Measurements from ENCODE around the gene CDH4.

The CDH4 gene

GRCh38 chr20:61502433-61502832 lies 250.4 kb downstream of the CDH4 start:
- DNase-seq: no peak

- no peak for DNase-seq
Observed at GRCh38 chr20:61503106-61503505, 251.0 kb downstream of the CDH4 start.

GRCh38 chr20:61505508-61505907 lies 253.4 kb downstream of the CDH4 start:
- DNase-seq: no peak

- DNase-seq: no peak
Observed at GRCh38 chr20:61507778-61508177, 255.7 kb downstream of the CDH4 start.

- no peak for DNase-seq
Observed at GRCh38 chr20:61508301-61509096, 256.4 kb downstream of the CDH4 start.

- DNase-seq: no peak
Observed at GRCh38 chr20:61510778-61511330, 258.8 kb downstream of the CDH4 start.

- no peak for DNase-seq
Observed at GRCh38 chr20:61512475-61512874, 260.4 kb downstream of the CDH4 start.

- DNase-seq: no peak
Observed at GRCh38 chr20:61513124-61514017, 261.3 kb downstream of the CDH4 start.

GRCh38 chr20:61514018-61514365 lies 261.9 kb downstream of the CDH4 start:
- DNase-seq: no peak

- DNase-seq: no peak
Observed at GRCh38 chr20:61514396-61514795, 262.3 kb downstream of the CDH4 start.

GRCh38 chr20:61514805-61515505 lies 262.9 kb downstream of the CDH4 start:
- DNase-seq: no peak

GRCh38 chr20:61515922-61516321 lies 263.9 kb downstream of the CDH4 start:
- no peak for DNase-seq

GRCh38 chr20:61516346-61517208 lies 264.5 kb downstream of the CDH4 start:
- DNase-seq: no peak

- no peak for DNase-seq
Observed at GRCh38 chr20:61517419-61517818, 265.4 kb downstream of the CDH4 start.

- DNase-seq: no peak
Observed at GRCh38 chr20:61518424-61518951, 266.4 kb downstream of the CDH4 start.

GRCh38 chr20:61519488-61519887 lies 267.4 kb downstream of the CDH4 start:
- no peak for DNase-seq

- DNase-seq: no peak
Observed at GRCh38 chr20:61520076-61520892, 268.2 kb downstream of the CDH4 start.

GRCh38 chr20:61520893-61521460 lies 268.9 kb downstream of the CDH4 start:
- no peak for DNase-seq

GRCh38 chr20:61521687-61522420 lies 269.8 kb downstream of the CDH4 start:
- DNase-seq: no peak
